ENCODE data around the gene ARMC5.
"Not testable (repeated sequence)": the region's sequence is repeated elsewhere in the genome, so short reads cannot be mapped to it uniquely, and the experiment has no call there.

ARMC5 gene

DNA sequence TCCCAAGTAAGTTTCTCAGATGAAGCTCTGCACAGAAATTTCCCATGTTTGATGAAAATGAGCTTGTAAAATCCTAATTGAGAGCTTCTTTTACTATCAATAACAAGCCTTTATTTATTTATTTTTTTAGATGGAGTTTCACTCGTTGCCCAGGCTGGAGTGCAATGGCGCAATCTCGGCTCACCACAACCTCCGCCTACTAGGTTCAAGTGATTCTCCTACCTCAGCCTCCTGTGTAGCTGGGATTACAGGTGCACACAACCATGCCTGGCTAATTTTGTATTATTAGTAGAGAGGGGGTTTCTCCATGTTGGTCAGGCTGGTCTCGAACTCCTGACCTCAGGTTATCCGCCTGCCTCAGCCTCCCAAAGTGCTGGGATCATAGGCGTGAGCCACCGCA, 44.3 kb downstream of the ARMC5 start:
- not testable (repeated sequence) for DNase-seq

GRCh38 chr16:31504159-31504558, 44.9 kb downstream of the ARMC5 start:
- DNase-seq, result no peak

DNA sequence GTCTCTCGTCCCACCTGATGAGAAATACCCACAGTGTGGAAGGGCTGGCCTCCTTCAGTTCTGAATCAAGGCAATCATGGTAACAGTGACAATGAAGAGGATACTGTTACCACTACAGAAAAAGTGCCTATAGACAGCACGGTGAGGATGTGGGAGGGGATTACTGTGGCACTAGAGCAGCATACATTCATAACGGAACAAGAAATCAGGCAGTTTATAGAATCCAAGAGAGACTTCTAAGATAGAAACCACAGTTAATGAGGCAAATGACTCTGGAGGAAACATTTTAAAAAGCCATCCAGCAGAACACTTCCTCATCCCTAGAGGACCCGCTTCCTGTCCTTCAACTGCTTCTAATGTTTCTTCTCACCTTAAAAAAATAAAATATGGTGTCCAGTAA, 46.2 kb downstream of the ARMC5 start:
- no peak for DNase-seq

- DNase-seq, result no peak
Measured at GRCh38 chr16:31507617-31507928, 48.3 kb downstream of the ARMC5 start.

DNA sequence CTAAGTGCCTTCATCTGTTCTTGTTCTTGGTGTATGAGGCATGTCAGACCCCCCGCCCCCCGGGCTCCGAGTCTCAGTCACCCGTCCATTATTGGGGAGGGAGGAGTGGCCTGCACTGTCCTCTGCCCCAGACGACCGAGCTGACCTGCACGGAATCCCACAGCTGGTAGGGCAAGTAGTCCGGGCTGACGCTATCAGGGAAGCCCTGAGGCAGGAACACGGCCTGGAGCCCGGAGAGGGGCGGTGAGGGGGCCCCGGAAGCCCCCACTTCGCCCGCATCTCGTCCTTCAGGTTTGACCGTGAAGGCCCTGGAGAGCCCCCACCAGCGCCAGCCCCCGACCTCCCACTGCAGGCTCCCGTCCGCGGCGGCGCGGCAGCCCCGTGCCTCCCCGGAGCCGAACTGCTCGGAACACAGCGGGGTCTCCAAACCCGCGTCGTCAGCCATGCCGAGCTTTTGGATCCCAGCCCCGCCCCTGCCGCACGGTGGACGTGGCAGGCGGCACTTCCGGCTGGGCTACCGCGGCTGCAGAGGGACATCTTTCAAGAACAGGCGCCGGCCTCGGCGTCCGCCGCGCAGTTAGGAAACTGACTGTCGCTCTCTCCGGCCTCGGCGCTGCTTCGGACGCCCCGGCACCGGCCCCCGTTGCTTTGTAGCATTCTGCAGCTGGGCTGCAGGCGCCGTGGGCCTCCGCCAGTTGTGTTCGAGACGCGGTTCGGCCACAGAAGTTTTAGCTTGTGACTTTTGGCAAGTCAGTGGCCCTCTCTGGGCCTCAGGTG, 48.8 kb downstream of the ARMC5 start, which contains the start of gene RUSF1:
Gene RUSF1 (minus strand): TSS at position 463 of the 777 bp plus-strand sequence. CDS start 18 bp downstream, at position 445.
- DNase-seq, result peak; percentile 90

DNA sequence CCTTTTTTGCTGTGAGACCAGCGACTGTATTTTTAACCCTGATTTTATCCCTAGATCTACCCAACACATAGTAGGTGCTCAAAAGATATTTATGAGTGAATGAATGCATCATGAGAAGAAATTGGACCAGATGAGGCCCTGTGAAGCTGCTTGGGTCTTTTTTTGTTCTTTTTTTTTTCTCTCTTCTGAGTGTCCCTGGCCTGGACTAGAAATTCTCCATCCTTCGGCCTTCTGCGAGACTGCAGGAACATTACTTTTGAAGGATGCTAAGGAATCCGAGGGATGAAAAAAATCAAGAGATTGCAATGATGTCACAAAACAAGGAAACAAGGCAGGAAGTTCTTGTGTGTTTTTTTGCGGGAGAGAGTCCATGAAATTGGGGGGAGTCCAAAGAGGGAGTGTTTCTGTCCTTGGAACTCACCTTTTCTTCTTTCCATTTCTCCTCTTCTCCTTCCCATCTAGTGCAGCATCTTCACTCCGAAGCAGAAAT, 49.5 kb downstream of the ARMC5 start:
- peak; percentile 17 for DNase-seq

GRCh38 chr16:31513126-31513525, 53.8 kb downstream of the ARMC5 start:
- DNase-seq, result no peak

- no peak for DNase-seq
Measured at GRCh38 chr16:31513884-31514283, 54.6 kb downstream of the ARMC5 start.

Measured in NCI-H2227 treated with DMSO at 0.1 percent for 48 hours (cell line).